HEK293 (cell line): ENCODE measurements around the gene NPM3.
A peak's percentile ranks its signal among the peaks of the same experiment; 100 is the strongest.

Experiments
- CTCF ChIA-PET: fragments of 350-600 bp; formaldehyde crosslinking; extraction: SDS; loops from one replicate; lab custom pipeline; 2021; ENCODE audit warnings: antibody characterized with exemption; lab: Yijun Ruan, JAX
- POLR2A ChIA-PET: fragments of 300-600 bp; formaldehyde crosslinking; extraction: SDS; loops from one replicate; lab custom pipeline; 2020; ENCODE audit warnings: antibody characterized with exemption, inconsistent platforms; lab: Yijun Ruan, JAX
- H3K27ac ChIP-seq: fragments of 200-500 bp; sonication (Bioruptor generic); 2 replicates; pipeline ENCODE4 v1.5.1; 2014; ENCODE audit warnings: low read depth, low read length, control low read depth, inconsistent platforms; ENCODE audit errors: extremely low read depth
- H3K36me3 ChIP-seq, 2 experiments: fragments of 200-500 bp in 1 of 2; sonication (Bioruptor generic) in 1 of 2; 1 replicate in 1 of 2; 2 replicates in 1 of 2; pipeline ENCODE4 v1.5.1; 2014 to 2017; ENCODE audit warnings: inconsistent platforms in 2 of 2, low read length in 2 of 2; ENCODE audit not compliant: control insufficient read depth in 2 of 2, insufficient read depth in 1 of 2
- H3K4me1 ChIP-seq: fragments of 200-500 bp; sonication (Bioruptor generic); 2 replicates; pipeline ENCODE4 v1.5.1; 2014; ENCODE audit warnings: mild to moderate bottlenecking, low read length, inconsistent platforms; ENCODE audit not compliant: control insufficient read depth, insufficient read depth
- H3K4me3 ChIP-seq: 2 replicates; pipeline ENCODE4 v1.5.1; 2011; ENCODE audit warnings: low read depth, mild to moderate bottlenecking, control low read depth, low read length, moderate library complexity
- H3K9me3 ChIP-seq: fragments of 200-500 bp; sonication (Bioruptor generic); 2 replicates; pipeline ENCODE4 v1.5.1; 2014; ENCODE audit warnings: low read depth, low read length, inconsistent platforms; ENCODE audit not compliant: control insufficient read depth, insufficient read depth
- AEBP2 ChIP-seq: fragments of 450-650 bp; formaldehyde crosslinking; IDR thresholded peaks from 2 replicates; pipeline ENCODE4 v1.5.1; 2016; ENCODE audit warnings: missing biosample characterization, missing genetic modification characterization, borderline replicate concordance
- EGR2 ChIP-seq: fragments of 450-650 bp; formaldehyde crosslinking; IDR thresholded peaks from 2 replicates; pipeline ENCODE4 v1.5.1; 2016; ENCODE audit warnings: low read depth, missing biosample characterization, missing genetic modification characterization
- ELK4 ChIP-seq: IDR thresholded peaks from 2 replicates; pipeline ENCODE4 v1.6.1; 2011; ENCODE audit warnings: mild to moderate bottlenecking, low read depth, low read length, borderline replicate concordance
- GLIS1 ChIP-seq: fragments of 450-650 bp; formaldehyde crosslinking; IDR thresholded peaks from 2 replicates; pipeline ENCODE4 v1.5.1; 2016; ENCODE audit warnings: missing biosample characterization, missing genetic modification characterization
- HIC1 ChIP-seq: fragments of 450-650 bp; formaldehyde crosslinking; IDR thresholded peaks from 2 replicates; pipeline ENCODE4 v1.5.1; 2016; ENCODE audit warnings: missing biosample characterization, missing genetic modification characterization
- HOXD13 ChIP-seq: sonication (generic); formaldehyde crosslinking; IDR thresholded peaks from 2 replicates; pipeline ENCODE4 v1.8.0; 2022; ENCODE audit warnings: missing genetic modification reagents, borderline replicate concordance
- MZF1 ChIP-seq: fragments of 450-650 bp; formaldehyde crosslinking; IDR thresholded peaks from 2 replicates; pipeline ENCODE4 v1.5.1; 2017; ENCODE audit warnings: missing biosample characterization, missing genetic modification characterization, borderline replicate concordance
- PRDM4 ChIP-seq: fragments of 450-650 bp; formaldehyde crosslinking; IDR thresholded peaks from 2 replicates; pipeline ENCODE4 v1.5.1; 2017; ENCODE audit warnings: missing biosample characterization, missing genetic modification characterization
- SP2 ChIP-seq: fragments of 450-650 bp; formaldehyde crosslinking; IDR thresholded peaks from 2 replicates; pipeline ENCODE4 v1.5.1; 2016; ENCODE audit warnings: missing biosample characterization, missing genetic modification characterization
- SP7 ChIP-seq: fragments of 450-650 bp; formaldehyde crosslinking; IDR thresholded peaks from 2 replicates; pipeline ENCODE4 v1.5.1; 2016; ENCODE audit warnings: missing biosample characterization, missing genetic modification characterization
- YY1 ChIP-seq: fragments of 450-650 bp; formaldehyde crosslinking; IDR thresholded peaks from 2 replicates; pipeline ENCODE4 v1.5.1; 2018; ENCODE audit warnings: missing biosample characterization, missing genetic modification characterization
- ZBTB11 ChIP-seq: fragments of 450-650 bp; formaldehyde crosslinking; conservative IDR thresholded peaks from 2 replicates; pipeline ENCODE4 v1.5.1; 2016; ENCODE audit warnings: low read depth, missing biosample characterization, missing genetic modification characterization
- ZBTB17 ChIP-seq: fragments of 450-650 bp; formaldehyde crosslinking; IDR thresholded peaks from 2 replicates; pipeline ENCODE4 v1.5.1; 2016; ENCODE audit warnings: missing biosample characterization, missing genetic modification characterization
- ZBTB44 ChIP-seq: fragments of 450-650 bp; IDR thresholded peaks from 2 replicates; pipeline ENCODE4 v1.5.1; 2018; ENCODE audit warnings: missing biosample characterization, mild to moderate bottlenecking, missing genetic modification characterization
- ZBTB48 ChIP-seq: fragments of 450-650 bp; formaldehyde crosslinking; IDR thresholded peaks from 2 replicates; pipeline ENCODE4 v1.5.1; 2016; ENCODE audit warnings: missing biosample characterization, missing genetic modification characterization
- ZNF121 ChIP-seq: fragments of 450-650 bp; formaldehyde crosslinking; IDR thresholded peaks from 2 replicates; pipeline ENCODE4 v1.5.1; 2016; ENCODE audit warnings: missing biosample characterization, missing genetic modification characterization
- ZNF138 ChIP-seq: fragments of 450-650 bp; formaldehyde crosslinking; IDR thresholded peaks from 2 replicates; pipeline ENCODE4 v1.5.1; 2016; ENCODE audit warnings: missing biosample characterization, missing genetic modification characterization, borderline replicate concordance
- ZNF335 ChIP-seq: fragments of 450-650 bp; formaldehyde crosslinking; conservative IDR thresholded peaks from 2 replicates; pipeline ENCODE4 v1.5.1; 2016; ENCODE audit warnings: missing biosample characterization, missing genetic modification characterization
- ZNF341 ChIP-seq: fragments of 450-650 bp; formaldehyde crosslinking; IDR thresholded peaks from 2 replicates; pipeline ENCODE4; 2016; ENCODE audit warnings: low read depth, missing biosample characterization, missing genetic modification characterization
- ZNF654 ChIP-seq: fragments of 450-650 bp; formaldehyde crosslinking; IDR thresholded peaks from 2 replicates; pipeline ENCODE4 v1.5.1; 2016; ENCODE audit warnings: low read depth, missing biosample characterization, missing genetic modification characterization
- ZNF785 ChIP-seq: fragments of 450-650 bp; formaldehyde crosslinking; IDR thresholded peaks from 2 replicates; pipeline ENCODE4 v1.5.1; 2016; ENCODE audit warnings: missing biosample characterization, missing genetic modification characterization
- ZXDB ChIP-seq: fragments of 450-650 bp; formaldehyde crosslinking; IDR thresholded peaks from 2 replicates; pipeline ENCODE4 v1.5.1; 2016; ENCODE audit warnings: missing biosample characterization, missing genetic modification characterization

NPM3 gene

GRCh38 chr10:101782811-101783735 is at the start of gene NPM3:
Gene NPM3 (minus strand): TSS chr10:101783446. CDS start chr10:101783390, 56 bp downstream.
- ChIA-PET CTCF (interaction anchor here (0.6 to 8.1 kb wide), 21 partner anchors 11 to 617 kb away, joined by 3 to 203 read pairs (median 6); no protein-coding TSS in a partner anchor), POLR2A (interaction anchor here (1.1 to 2.8 kb wide), 2 partner anchors 13 to 35 kb away, joined by 3 to 16 read pairs; partner anchors contain the start of gene OGA)
- Histone ChIP-seq H3K36me3 (peaks cover 22 to 47% of the 10 kb centered on the region in 2 experiments), H3K4me1 (peaks cover 18% of the 10 kb centered on the region), H3K4me3 (peak within 1 kb of the TSS; percentile 81), H3K9me3 (no peaks in the 10 kb centered on the region), H3K27ac (peak within 1 kb of the TSS; percentile 37)
- TF ChIP-seq ZNF654 = no peak
- TF ChIP-seq ZNF335 (tag by site-specific recombination) = peak; percentile 99
- TF ChIP-seq EGR2 (tag by site-specific recombination) = peak; percentile 97
- TF ChIP-seq ELK4 = peak; percentile 50; the same call in 1 of the 2 replicates
- peak; percentile 84 for TF ChIP-seq ZXDB (tag by site-specific recombination)
- peak; percentile 71 for TF ChIP-seq SP7 (tag by site-specific recombination)
- no peak for TF ChIP-seq ZNF121 (tag by site-specific recombination)
- TF ChIP-seq ZBTB48 (tag by site-specific recombination) = peak; percentile 56; the same call in 1 of the 2 replicates
- no peak for TF ChIP-seq HOXD13 (CRISPR knock-in tag)
- TF ChIP-seq YY1 = peak; percentile 88
- no peak; the same call in 1 of the 2 replicates for TF ChIP-seq ZBTB11 (tag by site-specific recombination)
- TF ChIP-seq ZBTB17 (tag by site-specific recombination) = peak; percentile 72; the same call in 1 of the 2 replicates
- TF ChIP-seq ZNF138 (tag by site-specific recombination) = no peak
- TF ChIP-seq SP2 (tag by site-specific recombination) = peak; percentile 74
- TF ChIP-seq AEBP2 (tag by site-specific recombination) = no peak
- 0 out of 2 replicates have a peak, but pooled peaks have one; percentile 22 for TF ChIP-seq HIC1 (tag by site-specific recombination)
- TF ChIP-seq ZNF341 (tag by site-specific recombination) = peak; percentile 100
- peak; percentile 12; the same call in 1 of the 2 replicates for TF ChIP-seq ZBTB44 (tag by site-specific recombination)
- TF ChIP-seq PRDM4 (tag by site-specific recombination) = peak; percentile 64
- peak; percentile 7; the same call in 1 of the 2 replicates for TF ChIP-seq MZF1 (tag by site-specific recombination)
- no peak for TF ChIP-seq ZNF785
- 0 out of 2 replicates have a peak, but pooled peaks have one; percentile 14 for TF ChIP-seq GLIS1
